T-cell (primary cell): Measurements from ENCODE around the gene SLC9A9. TPM values are rescaled to one million over a fixed set of nuclear protein-coding genes. Genes with fewer than 3 reads are reported as not detected.

ENCODE experiments used
- ATAC-seq, 4 experiments: fragments of 200-7000 bp in 3 of 4; fragments of 150-1000 bp in 1 of 4; cut with Tn5 transposase; replicated peaks in 1 of 4; 1 replicate in 3 of 4; 2 replicates in 1 of 4; pipeline ENCODE4 v1.10.0; 2021; ENCODE audit warnings: moderate library complexity in 3 of 4, mild to moderate bottlenecking in 2 of 4, moderate number of reproducible peaks in 1 of 4
- CTCF ChIA-PET, 2 donors: fragments of 300-600 bp; sonication (Branson Sonifier 250); formaldehyde crosslinking; loops; one replicate each; lab custom pipeline; 2022; ENCODE audit warnings: antibody characterized with exemption in 2 of 2; lab: Charles Lee
- POLR2A ChIA-PET, 2 donors: fragments of 300-600 bp; sonication (Branson Sonifier 250); formaldehyde crosslinking; loops; one replicate each; lab custom pipeline; 2022; ENCODE audit warnings: antibody characterized with exemption in 2 of 2; lab: Charles Lee
- DNase-seq, 35 experiments: peaks; one replicate each; pipeline versions ENCODE4 v3.0.0 to v3.0.0-alpha.2; 2013 to 2023
- H3K27ac ChIP-seq: one replicate; pipeline ENCODE4 v1.5.1; 2013; ENCODE audit warnings: low read length
- H3K27me3 ChIP-seq, 2 experiments: replicated peaks in 1 of 2; 1 replicate in 1 of 2; 2 replicates in 1 of 2; pipeline versions ENCODE4 v1.6.1 to v1.7.0; 2013; ENCODE audit warnings: low read length in 1 of 2, mixed read lengths in 1 of 2; ENCODE audit not compliant: control insufficient read depth in 2 of 2, insufficient read depth in 2 of 2; ENCODE audit errors: extremely low read depth in 1 of 2
- H3K36me3 ChIP-seq, 2 donors: 1 replicate in 1 of 2; 2 replicates in 1 of 2; pipeline versions ENCODE4 v1.6.1 to v1.7.0; 2013; ENCODE audit warnings: low read length in 1 of 2; ENCODE audit not compliant: control insufficient read depth in 2 of 2, insufficient read depth in 1 of 2; ENCODE audit errors: extremely low read depth in 1 of 2
- H3K4me1 ChIP-seq, 2 experiments: 1 replicate in 1 of 2; 2 replicates in 1 of 2; pipeline versions ENCODE4 v1.6.1 to v1.7.0; 2013; ENCODE audit warnings: low read length in 2 of 2, mixed read lengths in 1 of 2; ENCODE audit not compliant: insufficient read depth in 2 of 2, control insufficient read depth in 1 of 2; ENCODE audit errors: extremely low read depth in 1 of 2
- H3K4me3 ChIP-seq, 2 donors: 1 replicate in 1 of 2; 2 replicates in 1 of 2; pipeline versions ENCODE4 v1.5.1 to v1.7.0; 2013; ENCODE audit warnings: mild to moderate bottlenecking in 2 of 2, low read length in 1 of 2, moderate library complexity in 1 of 2; ENCODE audit not compliant: control insufficient read depth in 1 of 2; ENCODE audit errors: extremely low read depth in 1 of 2
- H3K9me3 ChIP-seq: 2 replicates; pipeline ENCODE4 v1.7.0; 2013
- H3K27ac Mint-ChIP-seq, 2 donors: one replicate each; pipeline ENCODE4 v1.8.0; 2020 to 2021; ENCODE audit warnings: mild to moderate bottlenecking in 2 of 2, mixed read lengths in 2 of 2
- H3K27me3 Mint-ChIP-seq, 2 donors: one replicate each; pipeline ENCODE4 v1.8.0; 2021 to 2022; ENCODE audit warnings: mixed read lengths in 2 of 2
- H3K36me3 Mint-ChIP-seq: one replicate; pipeline ENCODE4 v1.8.0; 2021; ENCODE audit warnings: mixed read lengths
- H3K4me1 Mint-ChIP-seq, 3 donors: one replicate each; pipeline ENCODE4 v1.8.0; 2020 to 2022; ENCODE audit warnings: mixed read lengths in 3 of 3, mild to moderate bottlenecking in 1 of 3
- H3K4me3 Mint-ChIP-seq, 3 donors: one replicate each; pipeline ENCODE4 v1.8.0; 2020 to 2022; ENCODE audit warnings: mild to moderate bottlenecking in 3 of 3, mixed read lengths in 3 of 3, moderate library complexity in 3 of 3
- H3K9me3 Mint-ChIP-seq, 3 donors: one replicate each; pipeline ENCODE4 v1.8.0; 2020 to 2022; ENCODE audit warnings: mixed read lengths in 3 of 3
- WGBS: methylation state at CpG from one replicate; pipeline ENCODE4 v1.1.5; 2013; ENCODE audit warnings: missing lambda C conversion rate; ENCODE audit not compliant: insufficient coverage; 5-methylcytosine and 5-hydroxymethylcytosine counted together
- total RNA-seq, 35 experiments: library from RNA in 6 of 35; stranded (reverse) in 6 of 35; fragments of 120-200 nt in 1 of 35; gene quantifications; one replicate each; pipeline versions ENCODE4 v1.2.1 to v1.2.4 and lab custom pipeline; 2013 to 2026

Gene SLC9A9
- total RNA-seq, 5 donors from 2014 or later (not counting 1 experiment from before 2014, with no cell fraction given), result 11.2 to 36.8 (median 17.8) TPM

- no peaks in the 10 kb centered on the region for H3K27me3 ChIP-seq
- CTCF ChIA-PET, result no interaction called here
- no CpG with 5 or more reads among the region's 2 CpGs for WGBS
- Mint-ChIP-seq H3K27ac (no peak overlapping the region), H3K4me1 (peaks cover 0 to 16% (median 5%) of the 10 kb centered on the region in 3 donors), H3K36me3 (peaks cover 20% of the 10 kb centered on the region), H3K4me3 (no peak overlapping the region), H3K9me3 (no peaks in the 10 kb centered on the region), H3K27me3 (no peaks in the 10 kb centered on the region)
- no peaks in the 10 kb centered on the region for H3K4me1 ChIP-seq
- no peak overlapping the region for H3K27ac ChIP-seq
- no peak overlapping the region for H3K4me3 ChIP-seq
- ATAC-seq (no peak), DNase-seq (no peak)
- POLR2A ChIA-PET, result no interaction called here
- no peaks in the 10 kb centered on the region for H3K36me3 ChIP-seq
- no peaks in the 10 kb centered on the region for H3K9me3 ChIP-seq
Observed at GRCh38 chr3:143414571-143415253, 433.6 kb downstream of the SLC9A9 start.

GRCh38 chr3:143413372-143413771, 434.9 kb downstream of the SLC9A9 start:
- no peak overlapping the region for H3K4me3 Mint-ChIP-seq

DNA sequence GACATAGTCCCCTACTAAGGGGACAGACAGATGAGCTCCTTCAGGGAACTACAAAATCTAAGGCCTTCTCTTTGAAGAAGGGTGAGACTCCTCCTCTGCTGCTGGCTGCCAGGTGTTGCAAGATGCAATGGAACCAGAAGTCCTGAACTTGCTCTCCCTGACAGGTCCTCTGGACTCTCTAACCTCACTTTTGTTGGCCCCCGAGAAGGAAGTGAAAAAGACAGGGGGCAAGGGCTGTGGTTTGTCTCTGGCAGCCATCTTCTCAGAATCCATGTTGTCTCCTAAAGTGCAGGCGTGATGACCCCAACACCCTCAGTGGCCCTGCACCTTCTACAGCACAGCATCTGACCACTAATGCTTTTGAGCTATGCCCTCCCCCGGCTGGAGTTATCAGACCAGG, 436.2 kb downstream of the SLC9A9 start:
- 94% methylated on average over 2 of the region's 3 CpGs for WGBS
- POLR2A ChIA-PET, result no interaction called here
- H3K36me3 ChIP-seq, result no peaks in the 10 kb centered on the region
- no peak for ATAC-seq
- no peak overlapping the region for H3K4me3 ChIP-seq
- H3K27ac ChIP-seq, result no peak overlapping the region
- H3K27me3 ChIP-seq, result no peaks in the 10 kb centered on the region
- Mint-ChIP-seq H3K4me3 (no peak overlapping the region), H3K9me3 (no peaks in the 10 kb centered on the region), H3K36me3 (peaks cover 9% of the 10 kb centered on the region), H3K27me3 (no peaks in the 10 kb centered on the region), H3K27ac (no peak overlapping the region), H3K4me1 (peaks cover 0 to 16% (median 5%) of the 10 kb centered on the region in 3 donors)
- no peak for DNase-seq
- no peaks in the 10 kb centered on the region for H3K9me3 ChIP-seq
- no peaks in the 10 kb centered on the region for H3K4me1 ChIP-seq
- CTCF ChIA-PET, result no interaction called here

More at GRCh38 chr3:143413372-143413771, 434.9 kb downstream of the SLC9A9 start:
- 86% methylated on average over 1 of the region's 4 CpGs for WGBS
- Histone ChIP-seq H3K27ac (no peak overlapping the region), H3K4me1 (no peaks in the 10 kb centered on the region), H3K9me3 (no peaks in the 10 kb centered on the region), H3K4me3 (no peak overlapping the region), H3K27me3 (no peaks in the 10 kb centered on the region), H3K36me3 (no peaks in the 10 kb centered on the region)
- CTCF ChIA-PET, result no interaction called here
- POLR2A ChIA-PET, result no interaction called here
- DNase-seq, result no peak
- no peak overlapping the region for H3K27ac Mint-ChIP-seq
- no peaks in the 10 kb centered on the region for H3K27me3 Mint-ChIP-seq
- H3K36me3 Mint-ChIP-seq, result peaks cover 13% of the 10 kb centered on the region
- no peaks in the 10 kb centered on the region for H3K9me3 Mint-ChIP-seq
- ATAC-seq, result no peak
- peaks cover 0 to 16% (median 5%) of the 10 kb centered on the region in 3 donors for H3K4me1 Mint-ChIP-seq

GRCh38 chr3:143410259-143410658, 438.0 kb downstream of the SLC9A9 start:
- Mint-ChIP-seq H3K27ac (no peak overlapping the region), H3K9me3 (no peaks in the 10 kb centered on the region)
- ATAC-seq, result no peak

GRCh38 chr3:143408771-143409170, 439.5 kb downstream of the SLC9A9 start:
- POLR2A ChIA-PET, result no interaction called here
- CTCF ChIA-PET, result no interaction called here

More at GRCh38 chr3:143410259-143410658, 438.0 kb downstream of the SLC9A9 start:
- ChIA-PET CTCF (no interaction called here), POLR2A (no interaction called here)
- Mint-ChIP-seq H3K4me3 (no peak overlapping the region), H3K36me3 (peaks cover 3% of the 10 kb centered on the region), H3K4me1 (peaks cover 0 to 5% (median 5%) of the 10 kb centered on the region in 3 donors), H3K27me3 (no peaks in the 10 kb centered on the region)
- Histone ChIP-seq H3K4me3 (no peak overlapping the region), H3K9me3 (no peaks in the 10 kb centered on the region), H3K36me3 (no peaks in the 10 kb centered on the region), H3K27me3 (no peaks in the 10 kb centered on the region), H3K27ac (no peak overlapping the region), H3K4me1 (no peaks in the 10 kb centered on the region)
- DNase-seq, result no peak
- 67% methylated on average over 1 of the region's 1 CpG for WGBS

DNA sequence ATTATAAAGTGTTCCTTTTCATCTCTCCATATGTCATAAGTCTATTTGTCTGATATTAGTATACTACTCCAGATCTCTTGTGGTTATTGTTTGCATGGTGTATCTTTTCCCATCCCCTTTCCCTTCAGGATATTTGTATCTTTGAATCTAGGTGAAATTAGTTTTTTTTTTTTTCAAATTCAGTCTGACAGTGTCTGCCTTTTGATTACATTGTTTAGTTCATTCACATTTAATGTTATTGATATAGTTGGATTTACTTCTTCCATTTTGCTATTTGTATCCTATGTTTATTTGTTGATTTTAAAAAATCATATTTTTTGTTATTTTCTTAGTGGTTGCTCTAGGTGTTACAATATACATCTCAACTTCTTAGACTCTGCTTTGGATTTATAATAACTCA, 445.7 kb downstream of the SLC9A9 start:
- H3K4me1 Mint-ChIP-seq, result no peaks in the 10 kb centered on the region
- H3K27me3 Mint-ChIP-seq, result no peaks in the 10 kb centered on the region
- no peaks in the 10 kb centered on the region for H3K9me3 Mint-ChIP-seq
- ChIA-PET POLR2A (no interaction called here), CTCF (no interaction called here)
- no peak overlapping the region for H3K4me3 ChIP-seq
- no peak overlapping the region for H3K27ac ChIP-seq
- no peaks in the 10 kb centered on the region for H3K4me1 ChIP-seq
- H3K36me3 Mint-ChIP-seq, result peaks cover 6% of the 10 kb centered on the region
- H3K9me3 ChIP-seq, result no peaks in the 10 kb centered on the region
- no peak overlapping the region for H3K27ac Mint-ChIP-seq
- H3K27me3 ChIP-seq, result no peaks in the 10 kb centered on the region
- no peaks in the 10 kb centered on the region for H3K36me3 ChIP-seq
- ATAC-seq, result no peak
- no peak overlapping the region for H3K4me3 Mint-ChIP-seq
- no peak for DNase-seq

More at GRCh38 chr3:143408771-143409170, 439.5 kb downstream of the SLC9A9 start:
- no peaks in the 10 kb centered on the region for H3K27me3 Mint-ChIP-seq
- Histone ChIP-seq H3K36me3 (no peaks in the 10 kb centered on the region), H3K4me1 (no peaks in the 10 kb centered on the region), H3K27me3 (no peaks in the 10 kb centered on the region), H3K4me3 (no peak overlapping the region), H3K9me3 (no peaks in the 10 kb centered on the region), H3K27ac (no peak overlapping the region)
- no peak overlapping the region for H3K27ac Mint-ChIP-seq
- no peak overlapping the region for H3K4me3 Mint-ChIP-seq
- ATAC-seq (no peak), DNase-seq (no peak)
- no peaks in the 10 kb centered on the region for H3K4me1 Mint-ChIP-seq
- no CpG with 5 or more reads among the region's 3 CpGs for WGBS
- no peaks in the 10 kb centered on the region for H3K9me3 Mint-ChIP-seq
- peaks cover 4% of the 10 kb centered on the region for H3K36me3 Mint-ChIP-seq
